ENCODE results near the gene SYNJ2. TPM values are rescaled to one million over a fixed set of nuclear protein-coding genes. Genes with fewer than 3 reads are reported as not detected.

SYNJ2 gene
- total and polyA plus RNA-seq, 2 experiments from 2014 or later = 2.8 to 5.6 TPM

DNA sequence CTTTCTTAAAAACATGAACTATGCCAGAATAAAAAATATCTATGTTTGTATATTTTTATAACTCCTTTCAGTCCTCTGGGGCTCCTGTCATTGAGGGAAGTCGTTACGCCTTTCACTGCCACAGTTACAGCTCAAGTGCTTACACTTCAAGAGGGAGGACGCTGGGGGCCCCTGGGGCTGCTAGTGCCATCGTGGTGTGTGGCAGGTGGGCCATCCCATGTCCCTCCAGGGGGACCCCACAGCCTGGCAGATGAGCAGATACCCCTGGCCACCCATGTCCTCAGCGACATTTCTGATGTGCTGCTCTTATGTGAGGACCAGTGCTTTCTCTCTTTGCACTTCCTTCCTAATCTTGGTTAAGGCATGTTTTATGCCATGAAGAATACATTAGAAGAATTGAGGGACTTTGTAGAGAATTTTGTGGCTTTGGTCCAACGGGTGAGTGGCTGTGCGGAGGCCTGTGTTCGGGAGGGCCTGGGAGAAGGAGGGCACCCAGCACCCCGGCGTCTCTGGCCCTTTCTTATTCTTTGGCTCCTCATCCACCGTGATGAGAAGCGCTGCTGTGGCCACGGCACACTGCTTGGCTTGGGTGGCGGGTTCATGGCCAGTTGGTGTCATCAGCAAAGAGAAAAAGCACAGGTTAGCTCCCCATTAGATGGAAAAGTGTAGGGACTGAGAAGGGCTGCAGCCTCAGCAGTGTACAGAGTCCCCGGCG, 38.3 kb upstream of the SYNJ2 start:
- H2AFZ ChIP-seq = no peak overlapping the region
- Mint-ChIP-seq H3K4me1 (no peaks in the 10 kb centered on the region), H3K27me3 (ENCODE audit: insufficient read depth, low read depth, poor library complexity) (no peaks in the 10 kb centered on the region), H3K9me3 (no peaks in the 10 kb centered on the region), H3K36me3 (ENCODE audit: low read depth) (peaks cover 51% of the 10 kb centered on the region), H3K4me3 (no peak overlapping the region), H3K27ac (no peak overlapping the region)
- no peaks in the 10 kb centered on the region for H3F3A ChIP-seq (replicated peaks; ENCODE audit: low read depth)
- no peak for ATAC-seq
- H3K27ac ChIP-seq (ENCODE audit: low read depth) = no peak overlapping the region
- H4K20me1 ChIP-seq (replicated peaks; ENCODE audit: insufficient read depth) = no peaks in the 10 kb centered on the region
- no peak overlapping the region for H3K4me2 ChIP-seq
- peaks cover 23% of the 10 kb centered on the region for H3K36me3 ChIP-seq (ENCODE audit: insufficient read depth)
- no peaks in the 10 kb centered on the region for H3K79me2 ChIP-seq (replicated peaks; ENCODE audit: insufficient read depth)
- no peak for TF ChIP-seq ZNF114 (CRISPR knock-in tag; IDR thresholded peaks at IDR 0.05)
- no peak for TF ChIP-seq ZNF331 (CRISPR knock-in tag; IDR thresholded peaks at IDR 0.05; ENCODE audit: low read depth)
- no peak for TF ChIP-seq POLR2AphosphoS5 (IDR thresholded peaks at IDR 0.05; ENCODE audit: low read depth)
- TF ChIP-seq ZNF462 (CRISPR knock-in tag; IDR thresholded peaks at IDR 0.05) = no peak
- no peak for TF ChIP-seq CREB1 (CRISPR knock-in tag; IDR thresholded peaks at IDR 0.05; ENCODE audit: low read depth)
- no peak for TF ChIP-seq CTCF (conservative IDR thresholded peaks at IDR 0.05; ENCODE audit: low read depth in 2 of 2)
- TF ChIP-seq EZH2 (IDR thresholded peaks at IDR 0.05; ENCODE audit: low read depth, unreplicated experiment) = no peak
- no peak for TF ChIP-seq ETS1 (IDR thresholded peaks at IDR 0.05)
- TF ChIP-seq STAT1 (IDR thresholded peaks at IDR 0.05; ENCODE audit: unreplicated experiment) = no peak
- TF ChIP-seq EZH2phosphoT487 (IDR thresholded peaks at IDR 0.05; ENCODE audit: unreplicated experiment) = no peak
- TF ChIP-seq, protein P1, sequence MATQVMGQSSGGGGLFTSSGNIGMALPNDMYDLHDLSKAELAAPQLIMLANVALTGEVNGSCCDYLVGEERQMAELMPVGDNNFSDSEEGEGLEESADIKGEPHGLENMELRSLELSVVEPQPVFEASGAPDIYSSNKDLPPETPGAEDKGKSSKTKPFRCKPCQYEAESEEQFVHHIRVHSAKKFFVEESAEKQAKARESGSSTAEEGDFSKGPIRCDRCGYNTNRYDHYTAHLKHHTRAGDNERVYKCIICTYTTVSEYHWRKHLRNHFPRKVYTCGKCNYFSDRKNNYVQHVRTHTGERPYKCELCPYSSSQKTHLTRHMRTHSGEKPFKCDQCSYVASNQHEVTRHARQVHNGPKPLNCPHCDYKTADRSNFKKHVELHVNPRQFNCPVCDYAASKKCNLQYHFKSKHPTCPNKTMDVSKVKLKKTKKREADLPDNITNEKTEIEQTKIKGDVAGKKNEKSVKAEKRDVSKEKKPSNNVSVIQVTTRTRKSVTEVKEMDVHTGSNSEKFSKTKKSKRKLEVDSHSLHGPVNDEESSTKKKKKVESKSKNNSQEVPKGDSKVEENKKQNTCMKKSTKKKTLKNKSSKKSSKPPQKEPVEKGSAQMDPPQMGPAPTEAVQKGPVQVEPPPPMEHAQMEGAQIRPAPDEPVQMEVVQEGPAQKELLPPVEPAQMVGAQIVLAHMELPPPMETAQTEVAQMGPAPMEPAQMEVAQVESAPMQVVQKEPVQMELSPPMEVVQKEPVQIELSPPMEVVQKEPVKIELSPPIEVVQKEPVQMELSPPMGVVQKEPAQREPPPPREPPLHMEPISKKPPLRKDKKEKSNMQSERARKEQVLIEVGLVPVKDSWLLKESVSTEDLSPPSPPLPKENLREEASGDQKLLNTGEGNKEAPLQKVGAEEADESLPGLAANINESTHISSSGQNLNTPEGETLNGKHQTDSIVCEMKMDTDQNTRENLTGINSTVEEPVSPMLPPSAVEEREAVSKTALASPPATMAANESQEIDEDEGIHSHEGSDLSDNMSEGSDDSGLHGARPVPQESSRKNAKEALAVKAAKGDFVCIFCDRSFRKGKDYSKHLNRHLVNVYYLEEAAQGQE (IDR thresholded peaks at IDR 0.05; ENCODE audit: unreplicated experiment) = no peak
- TF ChIP-seq NANOG (IDR thresholded peaks at IDR 0.05; ENCODE audit: borderline replicate concordance) = no peak
- no peak for TF ChIP-seq JUNB (IDR thresholded peaks at IDR 0.05; ENCODE audit: unreplicated experiment)
- no peaks in the 10 kb centered on the region for H3K27me3 ChIP-seq (ENCODE audit: insufficient read depth)
- H3K4me1 ChIP-seq (ENCODE audit: insufficient read depth) = no peaks in the 10 kb centered on the region
- no peak for DNase-seq (ENCODE audit: low spot score)
- no peak overlapping the region for H3K4me3 ChIP-seq
- H3K9me2 ChIP-seq (ENCODE audit: insufficient read depth) = no peaks in the 10 kb centered on the region

Data from GM23338 (cell line).